Ovary (tissue), 3 donors: ENCODE data around the gene ANK2.

Experiments used
- EP300 ChIP-seq: sonication (generic); formaldehyde crosslinking; IDR thresholded peaks from one replicate; pipeline ENCODE4 v1.6.1; 2017; ENCODE audit warnings: antibody characterized with exemption
- POLR2A ChIP-seq: fragments of 450-650 bp; IDR thresholded peaks from one replicate; pipeline ENCODE4 v1.6.1; 2017; ENCODE audit warnings: antibody characterized with exemption, mild to moderate bottlenecking, moderate library complexity
- TF ChIP-seq, protein P1 (sequence below), 3 donors: fragments of 450-650 bp in 2 of 3; fragments of 200-600 bp in 1 of 3; IDR thresholded peaks; one replicate each; pipeline versions ENCODE4 v1.5.1 to v1.8.0; 2016 to 2022; ENCODE audit warnings: antibody characterized with exemption in 3 of 3, mild to moderate bottlenecking in 1 of 3
- donor health status: DM: no; HTN: no; CAD: no.

DNA sequence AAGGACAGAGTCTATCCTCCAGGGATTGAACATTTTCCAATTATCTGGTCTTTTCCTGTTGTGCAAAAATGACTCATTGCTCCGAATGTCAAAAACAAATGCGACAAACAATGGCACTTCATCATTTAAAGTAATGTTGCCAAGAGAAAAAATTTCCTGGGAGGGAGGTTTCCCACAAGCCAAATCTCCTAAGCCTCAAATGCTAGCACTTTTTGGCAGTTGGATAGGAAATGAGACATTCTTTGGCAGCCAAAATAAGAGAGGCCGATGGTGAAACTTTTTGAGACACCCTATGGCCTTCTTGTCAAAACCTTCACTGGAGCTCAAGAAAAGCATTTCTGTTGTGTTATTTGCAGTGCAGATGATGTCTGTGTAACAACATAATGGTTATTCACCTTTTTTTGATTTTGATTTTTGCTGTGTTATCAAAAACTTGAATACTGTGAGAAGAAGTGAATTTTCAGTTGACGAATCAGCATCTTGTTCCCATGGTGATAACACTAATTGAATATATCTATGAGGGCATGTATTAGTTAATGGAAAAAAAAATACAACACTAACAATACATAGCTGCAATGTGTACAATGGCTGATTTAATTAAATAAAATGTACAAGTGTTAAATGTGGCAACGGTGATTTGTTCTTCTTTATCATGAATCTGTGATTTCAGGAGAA is 333.8 kb downstream of the ANK2 start:
- TF ChIP-seq, protein P1, sequence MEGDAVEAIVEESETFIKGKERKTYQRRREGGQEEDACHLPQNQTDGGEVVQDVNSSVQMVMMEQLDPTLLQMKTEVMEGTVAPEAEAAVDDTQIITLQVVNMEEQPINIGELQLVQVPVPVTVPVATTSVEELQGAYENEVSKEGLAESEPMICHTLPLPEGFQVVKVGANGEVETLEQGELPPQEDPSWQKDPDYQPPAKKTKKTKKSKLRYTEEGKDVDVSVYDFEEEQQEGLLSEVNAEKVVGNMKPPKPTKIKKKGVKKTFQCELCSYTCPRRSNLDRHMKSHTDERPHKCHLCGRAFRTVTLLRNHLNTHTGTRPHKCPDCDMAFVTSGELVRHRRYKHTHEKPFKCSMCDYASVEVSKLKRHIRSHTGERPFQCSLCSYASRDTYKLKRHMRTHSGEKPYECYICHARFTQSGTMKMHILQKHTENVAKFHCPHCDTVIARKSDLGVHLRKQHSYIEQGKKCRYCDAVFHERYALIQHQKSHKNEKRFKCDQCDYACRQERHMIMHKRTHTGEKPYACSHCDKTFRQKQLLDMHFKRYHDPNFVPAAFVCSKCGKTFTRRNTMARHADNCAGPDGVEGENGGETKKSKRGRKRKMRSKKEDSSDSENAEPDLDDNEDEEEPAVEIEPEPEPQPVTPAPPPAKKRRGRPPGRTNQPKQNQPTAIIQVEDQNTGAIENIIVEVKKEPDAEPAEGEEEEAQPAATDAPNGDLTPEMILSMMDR (IDR thresholded peaks at IDR 0.05) = no peak
- no peak for TF ChIP-seq POLR2A
- no peak for TF ChIP-seq EP300
